Endodermal cell (in vitro differentiated cells): ENCODE measurements around the gene ZFYVE28. TPM values are rescaled to one million over a fixed set of nuclear protein-coding genes. Genes with fewer than 3 reads are reported as not detected.

ENCODE experiments used
- DNase-seq: peaks from one replicate; pipeline ENCODE4 v3.0.0-alpha.2; 2017
- H3K27ac ChIP-seq: 2 replicates; pipeline ENCODE4 v1.5.1; 2013; ENCODE audit warnings: mild to moderate bottlenecking, low read depth, low read length, moderate library complexity
- H3K27me3 ChIP-seq: 2 replicates; pipeline ENCODE4 v1.6.1; 2013; ENCODE audit warnings: mild to moderate bottlenecking, low read length, moderate library complexity; ENCODE audit not compliant: insufficient read depth, control insufficient read depth, poor library complexity, severe bottlenecking
- H3K36me3 ChIP-seq: 2 replicates; pipeline ENCODE4 v1.7.0; 2013; ENCODE audit warnings: mild to moderate bottlenecking, low read length, moderate library complexity; ENCODE audit not compliant: control insufficient read depth, insufficient read depth
- H3K4me1 ChIP-seq: one replicate; pipeline ENCODE4 v1.7.0; 2013; ENCODE audit warnings: low read length; ENCODE audit not compliant: control insufficient read depth, insufficient read depth
- H3K4me3 ChIP-seq: 2 replicates; pipeline ENCODE4 v1.5.1; 2013; ENCODE audit warnings: mild to moderate bottlenecking, low read length, moderate library complexity
- H3K9ac ChIP-seq: 2 replicates; pipeline ENCODE4 v1.6.1; 2013; ENCODE audit warnings: mild to moderate bottlenecking, low read length, moderate library complexity; ENCODE audit not compliant: poor library complexity, severe bottlenecking; ENCODE audit errors: extremely low read depth
- H3K9me3 ChIP-seq: 2 replicates; pipeline ENCODE4 v1.6.1; 2013; ENCODE audit warnings: mild to moderate bottlenecking, low read length, moderate library complexity; ENCODE audit not compliant: control insufficient read depth
- H3K27ac Mint-ChIP-seq: 2 replicates; pipeline ENCODE4 v1.8.0; 2020; ENCODE audit warnings: mixed read lengths
- H3K27me3 Mint-ChIP-seq: 2 replicates; pipeline ENCODE4 v1.8.0; 2021; ENCODE audit warnings: mild to moderate bottlenecking, mixed read lengths; ENCODE audit not compliant: insufficient read depth
- H3K36me3 Mint-ChIP-seq: 2 replicates; pipeline ENCODE4 v1.8.0; 2020; ENCODE audit warnings: low read depth, mixed read lengths
- H3K4me1 Mint-ChIP-seq: 2 replicates; pipeline ENCODE4 v1.8.0; 2020; ENCODE audit warnings: mixed read lengths
- H3K4me3 Mint-ChIP-seq: 2 replicates; pipeline ENCODE4 v1.8.0; 2020; ENCODE audit warnings: mild to moderate bottlenecking, moderate library complexity, mixed read lengths
- H3K9me3 Mint-ChIP-seq: 2 replicates; pipeline ENCODE4 v1.8.0; 2020; ENCODE audit warnings: mild to moderate bottlenecking, mixed read lengths
- CTCF ChIP-seq: fragments of 200-600 bp; sonication (generic); conservative IDR thresholded peaks from 2 replicates; pipeline ENCODE4 v1.5.0; 2021; ENCODE audit warnings: antibody characterized with exemption, mild to moderate bottlenecking
- WGBS, 2 experiments: methylation state at CpG; one replicate each; pipeline versions ENCODE4 v1.1.5 to v1.1.7; 2013; ENCODE audit warnings: missing lambda C conversion rate in 2 of 2, mixed read lengths in 1 of 2; ENCODE audit not compliant: insufficient coverage in 1 of 2, insufficient read length in 1 of 2; 5-methylcytosine and 5-hydroxymethylcytosine counted together
- total RNA-seq, 2 donors: library from RNA; stranded (reverse); fragmentation: NEBNext Ultra II Directional in 1 of 2; extraction: Animal tissue kit (Norgen Biotek cat#: 25700) in 1 of 2; gene quantifications; 2 replicates in 1 of 2; 3 replicates in 1 of 2; pipeline ENCODE4 v1.2.1, GENCODE V29; 2021

The ZFYVE28 gene
- total RNA-seq, 2 donors from 2014 or later: 0.73 to 1.6 TPM

DNA sequence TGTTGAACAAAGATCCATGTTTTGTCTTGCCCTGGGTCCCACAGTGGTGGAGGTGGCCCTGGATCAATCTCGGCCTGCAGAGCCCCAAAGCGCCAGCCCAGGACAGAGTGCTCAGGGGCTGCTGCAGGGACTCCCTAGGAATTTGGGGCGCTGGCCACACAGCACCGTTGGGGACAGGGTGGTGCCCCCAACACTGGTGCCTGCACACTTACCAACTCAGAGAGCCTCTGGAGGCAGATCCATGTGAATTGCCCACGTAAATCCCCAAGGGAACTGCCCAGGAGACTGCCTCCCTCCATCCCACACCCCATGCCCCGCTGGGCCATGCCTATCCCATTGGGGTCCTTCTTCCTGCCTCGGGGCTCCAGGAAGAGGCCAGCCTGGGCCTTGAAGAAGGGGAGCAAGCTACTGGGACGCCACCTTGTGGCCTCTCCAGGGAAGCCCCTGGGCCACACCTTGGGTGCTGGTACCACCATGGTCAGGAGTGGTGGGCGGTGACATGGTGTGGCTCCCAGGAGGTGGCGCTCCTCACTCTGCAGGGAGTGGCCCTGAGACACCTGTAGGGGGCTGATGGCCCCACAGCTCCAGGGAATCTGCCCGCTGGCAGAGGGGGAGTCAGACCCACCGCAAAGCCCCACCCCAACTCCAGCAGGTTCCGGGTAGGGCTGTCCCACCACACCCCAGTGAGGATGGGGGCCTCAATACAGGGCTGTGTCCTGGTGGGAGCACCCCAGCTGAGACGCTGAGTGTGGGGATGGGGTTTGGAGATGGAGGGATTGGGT is 23.1 kb upstream of the ZFYVE28 start:
- Mint-ChIP-seq H3K4me3 (no peak overlapping the region), H3K4me1 (peaks cover 2% of the 10 kb centered on the region), H3K36me3 (no peaks in the 10 kb centered on the region), H3K27me3 (no peaks in the 10 kb centered on the region), H3K9me3 (no peaks in the 10 kb centered on the region), H3K27ac (no peak overlapping the region)
- Histone ChIP-seq H3K27ac (no peak overlapping the region), H3K9me3 (no peaks in the 10 kb centered on the region), H3K27me3 (no peaks in the 10 kb centered on the region), H3K4me1 (no peaks in the 10 kb centered on the region), H3K9ac (no peak overlapping the region), H3K36me3 (no peaks in the 10 kb centered on the region), H3K4me3 (no peak overlapping the region)
- DNase-seq: peak; percentile 96
- 58 to 73% methylated on average over 8 to 14 of the region's 14 CpGs for whole genome bisulfite sequencing, 2 experiments
- TF ChIP-seq CTCF: peak; percentile 99

GRCh38 chr4:2438822-2439718 is 20.6 kb upstream of the ZFYVE28 start:
- Histone ChIP-seq H3K36me3 (no peaks in the 10 kb centered on the region), H3K27me3 (no peaks in the 10 kb centered on the region), H3K9me3 (no peaks in the 10 kb centered on the region), H3K4me3 (no peak overlapping the region), H3K9ac (no peak overlapping the region), H3K27ac (no peak overlapping the region), H3K4me1 (no peaks in the 10 kb centered on the region)
- Mint-ChIP-seq H3K36me3 (no peaks in the 10 kb centered on the region), H3K4me3 (no peak overlapping the region), H3K27ac (no peak overlapping the region), H3K9me3 (no peaks in the 10 kb centered on the region), H3K27me3 (peaks cover 4% of the 10 kb centered on the region), H3K4me1 (peaks cover 2% of the 10 kb centered on the region)
- 80 to 90% methylated on average over 11 to 16 of the region's 16 CpGs for WGBS, 2 experiments
- no peak for TF ChIP-seq CTCF
- DNase-seq: peak; percentile 39

GRCh38 chr4:2437475-2438215 is 19.2 kb upstream of the ZFYVE28 start:
- Histone ChIP-seq H3K9me3 (no peaks in the 10 kb centered on the region), H3K36me3 (no peaks in the 10 kb centered on the region), H3K27ac (no peak overlapping the region), H3K4me3 (no peak overlapping the region), H3K27me3 (no peaks in the 10 kb centered on the region), H3K9ac (no peak overlapping the region), H3K4me1 (no peaks in the 10 kb centered on the region)
- Mint-ChIP-seq H3K36me3 (no peaks in the 10 kb centered on the region), H3K27me3 (peaks cover 4% of the 10 kb centered on the region), H3K4me3 (no peak overlapping the region), H3K9me3 (no peaks in the 10 kb centered on the region), H3K4me1 (peaks cover 2% of the 10 kb centered on the region), H3K27ac (no peak overlapping the region)
- DNase-seq: no peak
- WGBS, 2 experiments: 87 to 91% methylated on average over 22 to 25 of the region's 25 CpGs
- TF ChIP-seq CTCF: no peak
